Testis (tissue), 2 donors: ENCODE results near the gene SLC16A8.

Experiments used
- POLR2A ChIP-seq: fragments of 450-650 bp; IDR thresholded peaks from one replicate; pipeline ENCODE4 v1.6.1; 2017; ENCODE audit warnings: antibody characterized with exemption, mild to moderate bottlenecking, moderate library complexity
- TF ChIP-seq, protein P1 (sequence below), 3 experiments: fragments of 450-650 bp in 2 of 3; fragments of 200-600 bp in 1 of 3; sonication (generic) in 1 of 3; IDR thresholded peaks; one replicate each; pipeline ENCODE4 v1.5.1; 2016 to 2019; ENCODE audit warnings: antibody characterized with exemption in 3 of 3, mild to moderate bottlenecking in 2 of 3, moderate library complexity in 1 of 3

GRCh38 chr22:38118182-38118581, 34.2 kb upstream of the SLC16A8 start:
- TF ChIP-seq POLR2A = no peak
- TF ChIP-seq, protein P1, sequence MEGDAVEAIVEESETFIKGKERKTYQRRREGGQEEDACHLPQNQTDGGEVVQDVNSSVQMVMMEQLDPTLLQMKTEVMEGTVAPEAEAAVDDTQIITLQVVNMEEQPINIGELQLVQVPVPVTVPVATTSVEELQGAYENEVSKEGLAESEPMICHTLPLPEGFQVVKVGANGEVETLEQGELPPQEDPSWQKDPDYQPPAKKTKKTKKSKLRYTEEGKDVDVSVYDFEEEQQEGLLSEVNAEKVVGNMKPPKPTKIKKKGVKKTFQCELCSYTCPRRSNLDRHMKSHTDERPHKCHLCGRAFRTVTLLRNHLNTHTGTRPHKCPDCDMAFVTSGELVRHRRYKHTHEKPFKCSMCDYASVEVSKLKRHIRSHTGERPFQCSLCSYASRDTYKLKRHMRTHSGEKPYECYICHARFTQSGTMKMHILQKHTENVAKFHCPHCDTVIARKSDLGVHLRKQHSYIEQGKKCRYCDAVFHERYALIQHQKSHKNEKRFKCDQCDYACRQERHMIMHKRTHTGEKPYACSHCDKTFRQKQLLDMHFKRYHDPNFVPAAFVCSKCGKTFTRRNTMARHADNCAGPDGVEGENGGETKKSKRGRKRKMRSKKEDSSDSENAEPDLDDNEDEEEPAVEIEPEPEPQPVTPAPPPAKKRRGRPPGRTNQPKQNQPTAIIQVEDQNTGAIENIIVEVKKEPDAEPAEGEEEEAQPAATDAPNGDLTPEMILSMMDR (IDR thresholded peaks at IDR 0.05) = no peak
